ENCODE results near the gene ANKRD13A.
"Not testable (repeated sequence)": the region's sequence is repeated elsewhere in the genome, so short reads cannot be mapped to it uniquely, and the experiment has no call there.

ANKRD13A gene

GRCh38 chr12:110050927-110051326 lies 51.7 kb downstream of the ANKRD13A start:
- DNase-seq, result no peak

GRCh38 chr12:110055375-110056352 lies 56.4 kb downstream of the ANKRD13A start:
- not testable (repeated sequence) for DNase-seq

- DNase-seq, result not testable (repeated sequence)
Observed at GRCh38 chr12:110056643-110057042, 57.4 kb downstream of the ANKRD13A start.

GRCh38 chr12:110058875-110059615 lies 59.8 kb downstream of the ANKRD13A start:
- DNase-seq, result no peak

- no peak for DNase-seq
Observed at GRCh38 chr12:110059651-110060000, 60.4 kb downstream of the ANKRD13A start.

GRCh38 chr12:110062241-110062640 lies 63.0 kb downstream of the ANKRD13A start:
- no peak for DNase-seq

GRCh38 chr12:110065540-110065939 lies 66.3 kb downstream of the ANKRD13A start:
- DNase-seq, result no peak

GRCh38 chr12:110067531-110067930 lies 68.3 kb downstream of the ANKRD13A start:
- no peak for DNase-seq

- not testable (repeated sequence) for DNase-seq
Observed at GRCh38 chr12:110068115-110068514, 68.9 kb downstream of the ANKRD13A start.

GRCh38 chr12:110068654-110069053 lies 69.4 kb downstream of the ANKRD13A start:
- no peak for DNase-seq

- no peak for DNase-seq
Observed at GRCh38 chr12:110071504-110071903, 72.3 kb downstream of the ANKRD13A start.

- no peak for DNase-seq
Observed at GRCh38 chr12:110071967-110072366, 72.7 kb downstream of the ANKRD13A start.

GRCh38 chr12:110072636-110073035 lies 73.4 kb downstream of the ANKRD13A start:
- not testable (repeated sequence) for DNase-seq

GRCh38 chr12:110073049-110073831 lies 74.0 kb downstream of the ANKRD13A start:
- DNase-seq, result peak; percentile 81 to 89

- DNase-seq, result no peak
Observed at GRCh38 chr12:110074089-110074488, 74.9 kb downstream of the ANKRD13A start.

- no peak for DNase-seq
Observed at GRCh38 chr12:110075880-110076279, 76.7 kb downstream of the ANKRD13A start.

- no peak for DNase-seq
Observed at GRCh38 chr12:110077800-110078199, 78.6 kb downstream of the ANKRD13A start.

GRCh38 chr12:110079477-110080400 lies 80.5 kb downstream of the ANKRD13A start:
- DNase-seq, result no peak

GRCh38 chr12:110080410-110080809 lies 81.2 kb downstream of the ANKRD13A start:
- DNase-seq, result no peak

- DNase-seq, result no peak
Observed at GRCh38 chr12:110084314-110085015, 85.2 kb downstream of the ANKRD13A start.

GRCh38 chr12:110088216-110088615 lies 89.0 kb downstream of the ANKRD13A start:
- DNase-seq, result not testable (repeated sequence)

Data from NCI-H2081 (cell line).